H1 (cell line): Measurements from ENCODE around the gene WDR31.

Source experiments
- ATF3 ChIP-seq: IDR thresholded peaks from 2 replicates; pipeline ENCODE4 v1.6.1; 2011; ENCODE audit warnings: low read depth, mild to moderate bottlenecking, low read length; ENCODE audit not compliant: insufficient read depth
- SP1 ChIP-seq: IDR thresholded peaks from 2 replicates; pipeline ENCODE4 v1.6.1; 2011; ENCODE audit warnings: low read depth, low read length

- no peak for TF ChIP-seq ATF3
- no peak for TF ChIP-seq SP1
These were observed 13.8 kb downstream of the WDR31 start for GRCh38 chr9:113326230-113326629.
